SW 1271 (cell line): ENCODE results near the gene FOXP1.

Experiments
- DNase-seq, 2 experiments: peaks; one replicate each; lab custom pipeline; 2025; lab: John Stamatoyannopoulos, UW

The FOXP1 gene

DNA sequence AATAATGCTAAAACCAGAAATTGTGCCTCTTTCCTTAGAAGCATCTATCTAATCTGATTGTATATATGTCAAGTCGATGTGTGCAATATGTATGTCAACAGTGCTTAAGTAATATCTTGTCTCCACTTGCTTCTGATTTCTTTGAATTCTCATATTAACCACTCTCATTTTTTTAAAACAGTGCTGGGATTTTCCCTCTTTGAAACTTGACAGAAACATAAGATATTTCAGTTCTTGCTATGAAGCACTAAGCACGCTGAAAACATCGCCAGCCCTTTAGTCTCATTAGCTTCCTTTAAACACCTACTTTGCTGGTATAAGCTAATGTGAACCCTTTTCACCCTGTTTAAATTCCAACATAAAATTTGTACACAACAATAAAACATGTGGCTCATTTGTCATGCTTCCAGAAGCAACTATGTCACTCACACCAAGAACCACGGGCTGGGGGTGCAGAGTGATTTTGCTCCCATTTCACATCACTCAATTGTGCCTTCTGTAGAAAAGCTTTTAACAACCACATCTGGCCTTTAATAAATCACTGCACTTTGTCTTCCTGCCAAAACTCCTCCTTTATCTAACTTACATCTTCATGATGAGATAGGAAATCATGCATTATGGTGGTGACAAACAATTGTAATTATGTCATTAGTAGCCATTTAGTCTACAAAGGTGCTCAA is 185.2 kb downstream of the FOXP1 start:
- DNase-seq = no peak

GRCh38 chr3:71397726-71398125 is 185.8 kb downstream of the FOXP1 start:
- DNase-seq = no peak

- peak in 1 of 2 experiments; percentile 2 for DNase-seq
Observed at GRCh38 chr3:71397046-71397445, 186.5 kb downstream of the FOXP1 start.

DNA sequence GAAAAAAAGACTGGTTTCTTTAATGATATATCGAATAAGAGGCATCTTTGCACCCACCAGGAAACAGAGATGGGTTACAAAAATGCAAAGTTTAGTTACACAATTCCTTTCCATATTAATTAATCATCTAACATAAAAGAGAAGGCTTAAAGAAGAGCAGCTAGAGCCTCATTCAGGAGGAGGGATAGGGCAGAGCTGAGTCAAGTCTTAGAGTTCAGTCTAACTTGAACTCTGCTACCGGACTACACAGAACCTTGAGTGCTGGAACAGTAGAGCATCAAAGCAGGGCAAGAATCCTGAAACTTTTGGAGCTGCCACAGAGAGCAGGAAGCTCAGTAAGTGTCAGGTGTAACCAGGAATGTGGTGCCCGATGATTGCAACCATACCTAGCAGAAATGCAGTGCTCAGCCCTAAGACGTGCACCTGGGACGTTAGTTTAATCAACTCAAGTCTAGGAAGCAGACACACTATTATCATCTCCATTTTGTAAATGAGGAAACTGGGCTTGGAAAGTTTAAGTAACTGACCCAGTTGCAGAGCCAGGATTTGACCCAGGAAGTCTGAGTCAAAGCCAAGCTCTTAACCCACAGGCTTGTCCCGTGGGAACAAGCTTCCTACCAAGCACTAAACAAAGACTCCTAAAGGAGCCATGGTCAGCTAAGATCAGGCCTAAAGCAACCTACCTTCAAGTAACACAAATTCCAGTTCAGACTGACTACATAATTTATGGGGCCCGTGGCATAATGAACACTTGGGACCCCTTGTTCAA is 187.4 kb downstream of the FOXP1 start:
- DNase-seq = no peak

GRCh38 chr3:71395470-71395869 is 188.1 kb downstream of the FOXP1 start:
- no peak for DNase-seq

GRCh38 chr3:71393745-71394144 is 189.8 kb downstream of the FOXP1 start:
- no peak for DNase-seq

- no peak for DNase-seq
Observed at GRCh38 chr3:71393093-71393492, 190.4 kb downstream of the FOXP1 start.

DNA sequence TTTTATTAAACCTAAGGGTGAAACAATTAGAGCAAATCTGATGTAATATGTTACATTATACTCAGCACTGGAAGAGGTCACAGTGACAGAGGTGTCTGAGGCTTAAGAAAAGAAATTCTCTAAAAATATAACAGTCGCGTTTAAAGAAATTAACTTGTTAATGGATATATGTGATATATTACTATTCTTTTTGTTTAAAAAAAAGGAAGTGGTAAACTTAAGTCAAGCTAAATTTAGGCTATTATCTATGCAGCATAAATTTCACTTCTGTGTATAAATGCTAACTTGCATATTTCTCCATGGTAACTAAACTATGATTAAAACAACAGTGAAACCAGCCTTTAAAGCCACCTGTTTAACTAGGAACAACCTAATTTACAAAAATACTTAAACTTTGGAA is 191.3 kb downstream of the FOXP1 start:
- DNase-seq = no peak

DNA sequence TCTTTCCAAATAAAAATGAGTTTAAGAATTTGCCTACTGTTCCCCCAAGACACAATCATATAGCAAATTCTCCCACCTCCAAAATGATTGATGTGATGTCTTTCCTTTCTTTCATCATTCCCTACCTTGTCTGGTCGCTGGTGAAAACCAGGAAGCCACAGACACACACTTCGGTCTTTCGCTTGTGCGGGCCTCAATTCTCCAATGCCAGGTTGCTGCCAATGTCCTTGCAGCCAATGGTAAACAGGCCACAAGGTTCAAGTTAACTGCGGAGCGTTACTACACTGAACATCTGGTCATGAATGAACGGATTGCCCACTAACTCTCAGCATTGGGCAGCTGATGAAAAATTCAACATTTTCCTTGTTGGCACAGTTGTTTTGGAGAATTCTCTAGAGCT is 192.2 kb downstream of the FOXP1 start:
- no peak for DNase-seq

GRCh38 chr3:71389911-71390573 is 193.5 kb downstream of the FOXP1 start:
- DNase-seq = no peak

GRCh38 chr3:71389191-71389590 is 194.3 kb downstream of the FOXP1 start:
- DNase-seq = no peak

- DNase-seq = no peak
Observed at GRCh38 chr3:71388535-71389120, 194.9 kb downstream of the FOXP1 start.

DNA sequence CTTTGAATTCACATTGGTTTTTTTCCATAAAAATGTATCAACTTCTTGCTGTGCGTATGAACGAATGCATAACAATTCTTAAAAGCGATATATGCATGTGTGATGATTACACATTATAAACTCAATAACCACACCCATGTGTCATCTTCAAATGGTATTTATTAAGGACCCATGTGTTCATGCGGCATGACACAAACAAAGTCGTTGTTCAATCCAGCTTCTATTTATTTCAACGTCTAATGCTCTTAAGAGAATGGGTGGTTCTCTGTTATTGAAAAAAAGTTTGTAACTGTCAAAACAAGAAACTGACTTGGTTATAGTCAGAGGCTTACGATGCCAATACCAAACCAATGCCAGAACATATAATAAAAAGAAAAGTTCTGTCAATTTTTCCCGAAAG is 195.9 kb downstream of the FOXP1 start:
- no peak for DNase-seq

- no peak for DNase-seq
Observed at GRCh38 chr3:71384837-71385716, 198.5 kb downstream of the FOXP1 start.

- no peak for DNase-seq
Observed at GRCh38 chr3:71384388-71384787, 199.1 kb downstream of the FOXP1 start.

DNA sequence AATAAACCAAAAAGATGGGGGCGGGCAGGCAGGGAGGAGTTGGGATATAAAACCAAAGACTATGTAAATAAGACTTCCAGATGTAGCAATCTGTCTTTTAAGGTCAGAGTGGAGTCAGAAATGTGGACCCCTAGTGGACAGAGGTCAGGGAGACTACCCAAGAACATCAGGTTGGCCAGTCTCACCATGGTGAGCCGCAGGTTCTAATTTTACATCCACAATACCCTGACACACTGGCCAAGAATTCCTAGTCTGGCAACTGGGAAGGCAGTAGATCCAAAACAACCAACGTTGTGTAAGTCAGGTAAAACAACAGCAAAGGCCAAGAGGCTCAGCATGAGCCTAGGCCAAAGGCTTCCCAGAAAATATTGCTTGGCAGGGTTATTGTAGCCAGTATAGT is 203.4 kb downstream of the FOXP1 start:
- no peak for DNase-seq

GRCh38 chr3:71378509-71378908 is 205.0 kb downstream of the FOXP1 start:
- DNase-seq = no peak

- no peak for DNase-seq
Observed at GRCh38 chr3:71376911-71377310, 206.6 kb downstream of the FOXP1 start.

DNA sequence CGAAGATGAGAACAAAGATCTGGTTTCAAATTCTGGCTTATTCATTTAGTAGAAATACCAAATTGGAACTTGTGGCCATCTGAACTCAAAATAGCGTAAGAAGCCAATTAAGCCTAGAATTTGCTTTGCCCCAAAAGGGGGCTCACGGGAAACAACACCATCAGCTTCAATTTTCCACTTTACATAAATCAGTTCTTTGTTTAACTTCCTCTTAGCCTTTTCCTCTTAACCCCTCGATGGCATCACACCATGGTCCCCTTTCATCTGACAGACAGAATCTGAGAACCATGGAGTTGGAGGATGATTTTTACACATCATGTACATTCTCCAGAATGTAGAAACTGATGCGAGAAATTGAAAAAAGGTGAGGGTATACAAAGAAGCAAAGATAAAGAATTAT is 207.0 kb downstream of the FOXP1 start:
- no peak for DNase-seq

- no peak for DNase-seq
Observed at GRCh38 chr3:71374582-71374981, 208.9 kb downstream of the FOXP1 start.

- no peak for DNase-seq
Observed at GRCh38 chr3:71372911-71373637, 210.5 kb downstream of the FOXP1 start.
